HG03460 (cell line): ENCODE results near the gene BCKDHB.
"Not testable (repeated sequence)": the region's sequence is repeated elsewhere in the genome, so short reads cannot be mapped to it uniquely, and the experiment has no call there.

Experiments used
- ATAC-seq: cut with Tn5 transposase; IDR thresholded peaks from one replicate; pipeline ENCODE4 v1.9.1; 2021; ENCODE audit not compliant: unreplicated experiment

Gene BCKDHB

GRCh38 chr6:80254716-80255115 lies 148.2 kb downstream of the BCKDHB start:
- ATAC-seq, result no peak

- no peak for ATAC-seq
Observed at GRCh38 chr6:80256691-80257090, 150.2 kb downstream of the BCKDHB start.

GRCh38 chr6:80259118-80259517 lies 152.6 kb downstream of the BCKDHB start:
- no peak for ATAC-seq

GRCh38 chr6:80263585-80263984 lies 157.1 kb downstream of the BCKDHB start:
- no peak for ATAC-seq

GRCh38 chr6:80268865-80269730 lies 162.6 kb downstream of the BCKDHB start:
- ATAC-seq, result no peak

GRCh38 chr6:80271074-80271473 lies 164.6 kb downstream of the BCKDHB start:
- no peak for ATAC-seq

GRCh38 chr6:80272988-80273387 lies 166.5 kb downstream of the BCKDHB start:
- ATAC-seq, result no peak

GRCh38 chr6:80276861-80277260 lies 170.4 kb downstream of the BCKDHB start:
- no peak for ATAC-seq

GRCh38 chr6:80277501-80277900 lies 171.0 kb downstream of the BCKDHB start:
- no peak for ATAC-seq

- ATAC-seq, result no peak
Observed at GRCh38 chr6:80280262-80281010, 174.0 kb downstream of the BCKDHB start.

- ATAC-seq, result no peak
Observed at GRCh38 chr6:80282913-80283554, 176.6 kb downstream of the BCKDHB start.

GRCh38 chr6:80287112-80287511 lies 180.6 kb downstream of the BCKDHB start:
- no peak for ATAC-seq

- no peak for ATAC-seq
Observed at GRCh38 chr6:80287607-80288006, 181.1 kb downstream of the BCKDHB start.

- no peak for ATAC-seq
Observed at GRCh38 chr6:80289727-80290126, 183.3 kb downstream of the BCKDHB start.

GRCh38 chr6:80294531-80294930 lies 188.1 kb downstream of the BCKDHB start:
- not testable (repeated sequence) for ATAC-seq

- no peak for ATAC-seq
Observed at GRCh38 chr6:80302716-80303115, 196.2 kb downstream of the BCKDHB start.

- no peak for ATAC-seq
Observed at GRCh38 chr6:80304014-80304413, 197.5 kb downstream of the BCKDHB start.

GRCh38 chr6:80314531-80314930 lies 208.1 kb downstream of the BCKDHB start:
- ATAC-seq, result no peak

- ATAC-seq, result no peak
Observed at GRCh38 chr6:80316686-80317231, 210.3 kb downstream of the BCKDHB start.

GRCh38 chr6:80319196-80319595 lies 212.7 kb downstream of the BCKDHB start:
- no peak for ATAC-seq

- no peak for ATAC-seq
Observed at GRCh38 chr6:80321011-80321410, 214.5 kb downstream of the BCKDHB start.
